Neural cell (in vitro differentiated cells): ENCODE results near the gene NINL. TPM values are rescaled to one million over a fixed set of nuclear protein-coding genes. Genes with fewer than 3 reads are reported as not detected.

Experiments
- H2AFZ ChIP-seq: fragments of 200-600, 300-800 bp; sonication (generic), shearing (Covaris generic); 2 replicates; pipeline ENCODE4 v1.6.0; 2014; ENCODE audit warnings: low read depth, mild to moderate bottlenecking, antibody characterized with exemption, low read length, moderate library complexity
- H3F3A ChIP-seq: fragments of 200-600 bp; shearing (Covaris generic); 2 replicates; pipeline ENCODE4 v1.6.1; 2016; ENCODE audit warnings: mild to moderate bottlenecking, moderate library complexity, mixed read lengths, antibody characterized with exemption, low read length; ENCODE audit not compliant: insufficient read depth, poor library complexity, severe bottlenecking
- H3K27ac ChIP-seq: fragments of 200-600, 300-800 bp; sonication (generic), shearing (Covaris generic); 2 replicates; pipeline ENCODE4 v1.5.1; 2014; ENCODE audit warnings: mild to moderate bottlenecking, low read length, moderate library complexity
- H3K27me3 ChIP-seq: fragments of 300-800, 200-600 bp; sonication (generic), shearing (Covaris generic); 2 replicates; pipeline ENCODE4 v1.6.0; 2014; ENCODE audit warnings: mild to moderate bottlenecking, low read depth, low read length, moderate library complexity; ENCODE audit not compliant: insufficient read depth
- H3K36me3 ChIP-seq: fragments of 300-800, 200-600 bp; sonication (generic), shearing (Covaris generic); 2 replicates; pipeline ENCODE4 v1.5.1; 2014; ENCODE audit warnings: mild to moderate bottlenecking, antibody characterized with exemption, low read length, moderate library complexity; ENCODE audit not compliant: insufficient read depth
- H3K4me2 ChIP-seq: fragments of 300-800, 200-600 bp; sonication (generic), shearing (Covaris generic); 2 replicates; pipeline ENCODE4 v1.6.0; 2014; ENCODE audit warnings: mild to moderate bottlenecking, low read length
- H3K4me3 ChIP-seq: fragments of 300-800, 200-600 bp; sonication (generic), shearing (Covaris generic); 2 replicates; pipeline ENCODE4 v1.5.1; 2014; ENCODE audit warnings: mild to moderate bottlenecking, low read length, moderate library complexity
- H3K79me2 ChIP-seq: fragments of 200-600 bp; shearing (Covaris generic); replicated peaks from 2 replicates; pipeline ENCODE4 v1.6.0; 2014; ENCODE audit warnings: mild to moderate bottlenecking, low read length, moderate library complexity; ENCODE audit not compliant: insufficient read depth
- H3K9ac ChIP-seq: fragments of 300-800, 200-600 bp; sonication (generic), shearing (Covaris generic); 2 replicates; pipeline ENCODE4 v1.6.1; 2016; ENCODE audit warnings: mild to moderate bottlenecking, low read length, mixed read lengths
- H3K9me2 ChIP-seq: fragments of 200-600 bp; shearing (Covaris generic); 2 replicates; pipeline ENCODE4 v1.6.1; 2016; ENCODE audit warnings: mild to moderate bottlenecking, low read length, mixed read lengths; ENCODE audit not compliant: insufficient read depth
- H3K9me3 ChIP-seq: fragments of 200-600, 300-800 bp; sonication (generic), shearing (Covaris generic); 2 replicates; pipeline ENCODE4 v1.6.1; 2016; ENCODE audit warnings: mild to moderate bottlenecking, mixed run types, low read length, moderate library complexity, mixed read lengths
- H4K20me1 ChIP-seq: fragments of 200-600 bp; shearing (Covaris generic); 2 replicates; pipeline ENCODE4 v1.6.1; 2016; ENCODE audit warnings: mild to moderate bottlenecking, mixed run types; ENCODE audit not compliant: insufficient read depth
- EP300 ChIP-seq: fragments of 450-650 bp; conservative IDR thresholded peaks from 2 replicates; pipeline ENCODE4 v1.6.1; 2014; ENCODE audit warnings: antibody characterized with exemption, mild to moderate bottlenecking, moderate library complexity; ENCODE audit not compliant: poor library complexity, severe bottlenecking
- EZH2 ChIP-seq: fragments of 200-600, 300-800 bp; shearing (Covaris generic), sonication (generic); IDR thresholded peaks from 2 replicates; pipeline ENCODE4 v1.6.1; 2014; ENCODE audit warnings: antibody characterized with exemption, low read length, borderline replicate concordance, mild to moderate bottlenecking; ENCODE audit not compliant: insufficient read depth, poor library complexity, severe bottlenecking
- MXI1 ChIP-seq: fragments of 450-650 bp; conservative IDR thresholded peaks from 2 replicates; pipeline ENCODE4 v1.6.1; 2014; ENCODE audit warnings: antibody characterized with exemption, mild to moderate bottlenecking; ENCODE audit not compliant: poor library complexity, severe bottlenecking
- POLR2AphosphoS5 ChIP-seq: IDR thresholded peaks from 2 replicates; pipeline ENCODE4 v1.6.1; 2012
- RAD21 ChIP-seq: fragments of 450-650 bp; conservative IDR thresholded peaks from 2 replicates; pipeline ENCODE4 v1.6.1; 2014; ENCODE audit warnings: antibody characterized with exemption, mild to moderate bottlenecking, moderate library complexity
- REST ChIP-seq: IDR thresholded peaks from 2 replicates; pipeline ENCODE4 v1.6.1; 2012; ENCODE audit warnings: borderline replicate concordance
- SMC3 ChIP-seq: fragments of 450-650 bp; conservative IDR thresholded peaks from 2 replicates; pipeline ENCODE4 v1.6.1; 2014; ENCODE audit warnings: antibody characterized with exemption, mild to moderate bottlenecking, moderate library complexity; ENCODE audit not compliant: poor library complexity
- TAF1 ChIP-seq: IDR thresholded peaks from 2 replicates; pipeline ENCODE4 v1.6.1; 2012; ENCODE audit warnings: low read depth
- polyA plus RNA-seq: library from polyadenylated mRNA; depleted of rRNA; stranded (reverse); fragments of >200 nt; gene quantifications from 2 replicates; pipeline ENCODE4 v1.2.3, GENCODE V29; 2014
- TF ChIP-seq, protein P1 (sequence below): fragments of 450-650 bp; IDR thresholded peaks from 2 replicates; pipeline ENCODE4 v1.5.1; 2014; ENCODE audit warnings: antibody characterized with exemption, mild to moderate bottlenecking, moderate library complexity; ENCODE audit not compliant: poor library complexity, severe bottlenecking

NINL gene
- polyA plus RNA-seq, 1 donor from 2014 or later = 49.6 TPM

GRCh38 chr20:25623225-25623735 lies 37.9 kb upstream of the NINL start:
- Histone ChIP-seq H3K9me3 (no peaks in the 10 kb centered on the region), H3K4me3 (peak overlapping the region; percentile 99), H3K27me3 (no peaks in the 10 kb centered on the region), H3F3A (no peaks in the 10 kb centered on the region), H3K9me2 (no peaks in the 10 kb centered on the region), H3K27ac (peak overlapping the region; percentile 86), H3K36me3 (no peaks in the 10 kb centered on the region), H3K79me2 (no peaks in the 10 kb centered on the region), H2AFZ (peak overlapping the region; percentile 83), H3K9ac (peak overlapping the region; percentile 87), H3K4me2 (peak overlapping the region; percentile 76), H4K20me1 (no peaks in the 10 kb centered on the region)
- no peak for TF ChIP-seq EP300

DNA sequence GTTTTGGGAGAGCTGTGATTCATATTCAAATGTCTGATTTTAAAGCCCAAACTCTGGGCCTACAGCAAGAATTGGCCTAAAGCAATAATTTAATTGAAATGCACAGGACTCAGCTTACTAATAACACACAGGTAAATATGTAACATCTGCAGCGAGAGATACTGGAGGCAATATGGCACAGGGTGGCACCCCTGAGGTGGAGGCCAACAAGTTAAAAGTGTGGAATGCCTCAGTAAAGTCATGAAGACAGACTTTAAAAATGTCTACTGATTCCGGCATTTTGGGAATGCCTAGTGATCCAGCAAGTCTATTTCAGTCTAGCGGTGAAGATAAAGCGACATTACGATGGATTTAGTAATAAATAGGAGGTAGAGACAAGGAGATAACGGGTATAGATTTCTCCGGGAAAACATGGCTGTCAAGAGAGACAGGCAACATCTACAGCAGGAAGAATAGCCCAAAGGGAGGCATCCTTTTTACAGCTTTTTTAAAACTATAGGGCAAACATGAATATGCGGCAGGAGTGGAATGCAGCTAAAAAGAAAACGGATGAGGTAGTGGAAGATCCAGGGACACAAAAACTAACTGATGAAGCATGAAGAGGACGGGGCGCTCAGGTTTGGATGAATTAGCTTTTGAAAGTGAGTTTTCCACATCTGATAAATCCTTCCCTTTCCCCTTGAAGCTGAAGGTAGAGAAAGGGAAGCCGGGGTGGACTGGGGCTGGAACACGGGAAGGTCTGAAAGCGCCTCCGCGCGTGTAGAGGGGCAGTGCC lies 37.3 kb upstream of the NINL start:
- Histone ChIP-seq H3K4me3 (peak overlapping the region; percentile 99), H3K9me2 (no peaks in the 10 kb centered on the region), H2AFZ (peak overlapping the region; percentile 83), H3K27ac (no peak overlapping the region), H3F3A (no peaks in the 10 kb centered on the region), H3K79me2 (no peaks in the 10 kb centered on the region), H3K9me3 (no peaks in the 10 kb centered on the region), H3K36me3 (no peaks in the 10 kb centered on the region), H3K4me2 (peak overlapping the region; percentile 76), H3K27me3 (no peaks in the 10 kb centered on the region), H3K9ac (peak overlapping the region; percentile 87), H4K20me1 (no peaks in the 10 kb centered on the region)
- TF ChIP-seq RAD21 (no peak), MXI1 (no peak), TAF1 (no peak), EZH2 (no peak), SMC3 (no peak)
- TF ChIP-seq, protein P1, sequence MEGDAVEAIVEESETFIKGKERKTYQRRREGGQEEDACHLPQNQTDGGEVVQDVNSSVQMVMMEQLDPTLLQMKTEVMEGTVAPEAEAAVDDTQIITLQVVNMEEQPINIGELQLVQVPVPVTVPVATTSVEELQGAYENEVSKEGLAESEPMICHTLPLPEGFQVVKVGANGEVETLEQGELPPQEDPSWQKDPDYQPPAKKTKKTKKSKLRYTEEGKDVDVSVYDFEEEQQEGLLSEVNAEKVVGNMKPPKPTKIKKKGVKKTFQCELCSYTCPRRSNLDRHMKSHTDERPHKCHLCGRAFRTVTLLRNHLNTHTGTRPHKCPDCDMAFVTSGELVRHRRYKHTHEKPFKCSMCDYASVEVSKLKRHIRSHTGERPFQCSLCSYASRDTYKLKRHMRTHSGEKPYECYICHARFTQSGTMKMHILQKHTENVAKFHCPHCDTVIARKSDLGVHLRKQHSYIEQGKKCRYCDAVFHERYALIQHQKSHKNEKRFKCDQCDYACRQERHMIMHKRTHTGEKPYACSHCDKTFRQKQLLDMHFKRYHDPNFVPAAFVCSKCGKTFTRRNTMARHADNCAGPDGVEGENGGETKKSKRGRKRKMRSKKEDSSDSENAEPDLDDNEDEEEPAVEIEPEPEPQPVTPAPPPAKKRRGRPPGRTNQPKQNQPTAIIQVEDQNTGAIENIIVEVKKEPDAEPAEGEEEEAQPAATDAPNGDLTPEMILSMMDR = no peak

- TF ChIP-seq MXI1 (no peak), TAF1 (no peak), RAD21 (no peak), EP300 (no peak), SMC3 (no peak), EZH2 (no peak), REST (no peak), POLR2AphosphoS5 (no peak)
- TF ChIP-seq, protein P1 = no peak
- H4K20me1 ChIP-seq = no peaks in the 10 kb centered on the region
- H3K4me2 ChIP-seq = no peak overlapping the region
- H3K9ac ChIP-seq = no peak overlapping the region
- peak overlapping the region; percentile 99 for H3K4me3 ChIP-seq
- no peaks in the 10 kb centered on the region for H3F3A ChIP-seq
- no peaks in the 10 kb centered on the region for H3K9me3 ChIP-seq
- no peaks in the 10 kb centered on the region for H3K36me3 ChIP-seq
- no peak overlapping the region for H2AFZ ChIP-seq
- H3K27ac ChIP-seq = no peak overlapping the region
- no peaks in the 10 kb centered on the region for H3K9me2 ChIP-seq
- H3K27me3 ChIP-seq = no peaks in the 10 kb centered on the region
- H3K79me2 ChIP-seq = no peaks in the 10 kb centered on the region
These were observed 36.7 kb upstream of the NINL start for GRCh38 chr20:25622049-25622448.
